Inferior parietal cortex (tissue), 1 donor: Measurements from ENCODE around the gene PTPN4.

Source experiments
- DNase-seq: peaks from one replicate; pipeline ENCODE4 v3.0.0-alpha.2; 2016; ENCODE audit errors: extremely low spot score

Gene PTPN4

GRCh38 chr2:119856469-119856901 lies 96.8 kb downstream of the PTPN4 start:
- DNase-seq = no peak

- DNase-seq = no peak
Observed at GRCh38 chr2:119857742-119858141, 98.0 kb downstream of the PTPN4 start.

- DNase-seq = no peak
Observed at GRCh38 chr2:119859528-119859927, 99.8 kb downstream of the PTPN4 start.

GRCh38 chr2:119860924-119861323 lies 101.2 kb downstream of the PTPN4 start:
- no peak for DNase-seq

- no peak for DNase-seq
Observed at GRCh38 chr2:119862127-119862889, 102.6 kb downstream of the PTPN4 start.

- no peak for DNase-seq
Observed at GRCh38 chr2:119864318-119864717, 104.6 kb downstream of the PTPN4 start.

GRCh38 chr2:119871725-119872124 lies 112.0 kb downstream of the PTPN4 start:
- DNase-seq = no peak

- no peak for DNase-seq
Observed at GRCh38 chr2:119873350-119874315, 113.9 kb downstream of the PTPN4 start.

GRCh38 chr2:119879502-119879901 lies 119.8 kb downstream of the PTPN4 start:
- no peak for DNase-seq

- no peak for DNase-seq
Observed at GRCh38 chr2:119888680-119889079, 129.0 kb downstream of the PTPN4 start.

GRCh38 chr2:119897736-119898395 lies 138.1 kb downstream of the PTPN4 start:
- DNase-seq = no peak

GRCh38 chr2:119901013-119901412 lies 141.3 kb downstream of the PTPN4 start:
- no peak for DNase-seq

GRCh38 chr2:119910566-119910965 lies 150.8 kb downstream of the PTPN4 start:
- DNase-seq = no peak

- no peak for DNase-seq
Observed at GRCh38 chr2:119914266-119914665, 154.5 kb downstream of the PTPN4 start.

- no peak for DNase-seq
Observed at GRCh38 chr2:119921825-119922224, 162.1 kb downstream of the PTPN4 start.

- no peak for DNase-seq
Observed at GRCh38 chr2:119922699-119923098, 163.0 kb downstream of the PTPN4 start.

GRCh38 chr2:119929537-119929936 lies 169.8 kb downstream of the PTPN4 start:
- DNase-seq = no peak

GRCh38 chr2:119932809-119933208 lies 173.1 kb downstream of the PTPN4 start:
- DNase-seq = no peak

GRCh38 chr2:119934319-119934718 lies 174.6 kb downstream of the PTPN4 start:
- DNase-seq = no peak

- no peak for DNase-seq
Observed at GRCh38 chr2:119937680-119938079, 178.0 kb downstream of the PTPN4 start.

- no peak for DNase-seq
Observed at GRCh38 chr2:119939915-119940314, 180.2 kb downstream of the PTPN4 start.

- DNase-seq = no peak
Observed at GRCh38 chr2:119940856-119941255, 181.1 kb downstream of the PTPN4 start.
